CD4-positive, alpha-beta T cell treated with Interleukin-15 for 1 hour (primary cell): ENCODE results near the gene MLF2.
"Not testable (repeated sequence)": the region's sequence is repeated elsewhere in the genome, so short reads cannot be mapped to it uniquely, and the experiment has no call there.

Experiments used
- DNase-seq: peaks from one replicate; pipeline ENCODE4 v3.0.0-alpha.2; 2020

MLF2 gene

DNA sequence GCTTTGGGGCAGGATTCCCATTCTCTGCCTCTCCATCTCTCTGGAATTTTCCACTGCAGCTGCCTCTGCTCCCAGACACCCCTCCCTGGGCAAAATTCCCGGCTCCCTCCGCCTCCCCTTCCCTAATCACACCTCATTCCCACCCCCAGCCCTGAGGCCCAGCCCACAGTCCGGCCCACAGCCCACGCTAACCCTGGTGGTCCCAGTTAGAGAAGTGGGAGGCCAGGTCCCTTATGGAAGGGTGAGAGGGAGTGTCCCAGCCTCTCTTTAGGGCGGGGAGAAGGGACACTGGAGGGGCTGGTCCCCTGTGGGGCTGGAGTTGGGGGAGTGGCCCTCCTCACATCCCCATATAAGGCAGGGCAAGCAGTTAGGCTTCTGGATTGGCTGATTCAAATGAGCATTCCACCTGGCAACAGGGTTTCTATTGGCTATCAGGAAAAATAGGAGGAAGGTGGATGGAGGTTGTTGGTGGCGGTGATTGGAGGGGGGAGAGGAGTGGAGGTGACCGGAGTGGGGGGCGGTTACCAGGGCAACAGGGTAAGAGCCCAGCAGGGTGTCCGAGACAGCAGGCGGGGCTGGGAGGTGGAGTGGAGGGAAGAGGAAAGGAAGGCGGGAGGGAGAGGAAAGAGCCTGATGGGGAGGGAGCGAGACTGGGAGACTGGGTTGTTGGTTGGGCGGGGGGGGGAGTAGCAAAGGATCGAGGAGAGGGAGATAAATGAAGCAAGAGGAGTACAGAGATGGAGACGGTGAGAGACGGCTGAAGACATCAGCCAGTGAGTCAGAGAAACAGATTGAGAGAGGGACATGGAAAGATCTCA is 11.3 kb upstream of the MLF2 start:
- peak; percentile 78 for DNase-seq

DNA sequence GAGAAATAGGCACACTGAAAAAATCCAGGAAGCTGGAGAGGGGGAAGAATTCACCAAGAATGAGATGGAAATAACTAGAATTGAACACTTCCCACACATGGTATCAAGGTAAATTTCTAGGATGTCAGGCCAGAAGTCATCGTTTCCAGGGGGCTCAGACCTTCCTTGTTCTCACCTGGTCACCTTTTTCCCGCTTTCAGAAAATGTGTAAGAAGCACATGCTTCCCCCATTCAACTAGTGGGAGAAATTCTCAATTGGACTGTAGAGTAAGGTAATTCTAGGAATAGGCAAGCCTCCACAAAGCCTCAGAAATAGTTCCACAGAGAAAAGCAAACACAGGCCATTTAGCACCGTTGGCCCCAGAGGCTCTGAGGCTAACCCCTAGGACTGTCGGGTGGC is 10.4 kb upstream of the MLF2 start:
- no peak for DNase-seq

DNA sequence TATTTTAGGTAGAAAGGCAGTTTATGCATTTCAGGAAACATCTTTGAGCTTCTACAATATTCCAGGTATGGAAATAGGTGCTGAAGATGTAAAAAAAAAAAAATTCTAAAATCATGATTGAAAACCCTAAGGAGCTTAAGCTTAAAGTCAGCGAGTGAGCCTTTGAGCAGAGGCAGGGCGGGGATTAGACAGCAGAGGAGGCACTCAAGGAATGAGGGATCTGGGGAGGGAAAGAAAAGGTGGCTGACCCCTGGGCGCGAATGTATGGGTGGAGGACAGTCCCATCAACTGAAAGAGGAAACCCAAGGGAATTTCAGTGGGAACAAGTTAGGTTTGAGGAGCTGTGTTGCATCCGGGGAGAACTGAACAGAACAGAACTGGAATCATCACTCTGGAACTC is 6.8 kb upstream of the MLF2 start:
- DNase-seq, result no peak

DNA sequence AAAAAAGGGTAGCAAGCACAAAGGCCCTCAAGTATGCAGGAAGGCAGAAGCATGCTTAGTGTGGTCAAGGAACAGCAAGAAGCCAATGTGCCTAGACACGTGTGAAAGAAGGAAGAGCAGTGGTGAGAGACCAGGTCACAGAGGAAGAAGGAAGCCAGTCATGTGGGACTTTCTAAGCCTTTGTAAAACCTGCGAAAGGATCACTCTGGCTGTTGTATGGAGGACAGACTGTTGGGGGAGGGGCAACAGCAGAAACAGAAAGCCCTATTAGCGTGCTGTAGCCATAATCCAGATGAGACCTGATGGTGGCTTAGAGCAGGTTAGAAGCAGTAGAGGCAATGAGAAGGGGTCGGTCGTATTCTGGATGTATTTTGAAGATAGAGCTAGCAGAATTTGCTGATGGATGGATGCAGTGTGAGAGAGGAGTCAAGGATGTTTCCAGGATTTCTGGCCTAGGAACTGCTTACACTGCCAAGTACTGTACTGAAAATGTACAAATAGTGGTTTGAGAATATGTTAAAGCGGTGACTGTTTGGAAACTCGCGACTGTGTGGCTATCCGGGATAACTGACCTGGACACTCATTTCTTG is 5.7 kb upstream of the MLF2 start:
- DNase-seq, result no peak

DNA sequence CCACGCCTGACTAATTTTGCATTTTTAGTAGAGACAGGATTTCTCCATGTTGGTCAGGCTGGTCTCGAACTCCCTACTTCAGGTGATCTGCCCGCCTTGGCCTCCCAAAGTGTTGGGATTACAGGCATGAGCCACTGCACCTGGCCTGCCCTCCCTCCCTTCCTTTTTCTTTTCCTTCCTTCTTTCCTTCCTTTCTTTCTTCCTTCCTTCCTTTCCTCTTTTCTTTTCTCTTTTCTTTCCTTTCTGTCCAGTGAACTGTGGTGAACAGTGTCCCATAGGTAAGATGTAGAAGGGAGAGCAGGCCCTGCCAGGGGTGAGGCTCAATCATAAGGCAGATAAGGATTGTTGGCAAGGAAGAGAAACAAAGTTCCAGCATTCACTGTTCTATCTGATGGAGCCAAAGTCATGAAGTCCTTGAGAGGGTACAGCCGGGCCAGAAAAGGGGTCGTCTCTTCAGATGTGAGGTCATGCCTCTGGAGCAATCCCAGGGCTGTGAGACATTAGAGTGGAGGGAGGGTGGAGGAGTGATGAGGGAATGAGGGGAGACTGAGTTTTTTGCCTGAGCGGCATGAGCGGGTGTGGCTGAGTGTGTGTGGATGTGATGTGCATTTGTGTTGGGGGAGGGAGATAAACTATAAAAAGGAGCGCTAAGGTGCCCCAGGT is 4.2 kb upstream of the MLF2 start:
- no peak for DNase-seq

DNA sequence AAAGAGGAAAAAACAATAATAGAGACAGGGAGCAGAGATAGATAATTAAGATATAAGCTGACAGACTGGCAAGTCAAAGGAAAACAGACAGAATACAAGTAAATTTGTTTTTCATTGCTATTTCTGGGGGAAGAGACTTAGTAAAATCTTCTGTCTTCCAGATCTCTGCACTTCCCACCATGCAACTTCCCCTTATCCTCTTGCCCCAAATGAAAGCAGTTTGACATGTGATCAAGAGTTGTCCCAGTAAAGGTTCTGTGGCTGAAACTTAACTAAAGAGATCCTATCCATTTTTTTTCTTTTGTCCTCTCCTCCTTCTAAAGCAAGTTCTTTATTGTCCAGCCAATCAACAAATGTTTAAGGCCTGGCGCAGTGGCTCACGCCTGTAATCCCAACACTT is 1.5 kb upstream of the MLF2 start:
- no peak for DNase-seq

DNA sequence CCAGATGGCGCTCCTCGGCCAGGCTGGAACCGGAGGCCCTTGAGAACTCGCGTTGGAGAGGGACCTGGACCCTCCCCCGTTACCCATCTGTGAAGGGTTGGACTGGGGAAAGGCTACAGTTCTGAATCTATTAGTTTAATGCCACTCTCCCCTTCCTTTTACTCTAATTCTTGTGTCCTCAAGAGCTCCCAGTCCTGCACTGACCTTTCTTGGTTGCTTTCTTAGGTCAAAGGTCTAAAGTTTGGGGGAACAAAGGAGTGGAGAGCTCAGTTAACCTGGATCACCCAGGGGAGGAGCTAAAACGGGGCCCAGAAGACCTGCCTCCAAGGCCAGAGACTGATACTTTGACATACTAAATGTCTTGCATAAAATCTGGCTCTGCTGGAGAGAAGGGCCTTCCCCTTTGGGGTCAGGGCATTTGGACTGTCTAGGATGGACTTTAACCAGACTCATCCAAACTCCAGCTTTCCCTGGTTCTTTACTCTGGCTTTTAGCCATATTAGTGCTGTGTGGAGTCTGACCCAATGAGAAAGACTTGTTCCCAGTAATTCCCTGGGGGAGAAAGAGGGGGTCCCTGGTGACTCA is 923 bp upstream of the MLF2 start:
- no peak for DNase-seq

DNA sequence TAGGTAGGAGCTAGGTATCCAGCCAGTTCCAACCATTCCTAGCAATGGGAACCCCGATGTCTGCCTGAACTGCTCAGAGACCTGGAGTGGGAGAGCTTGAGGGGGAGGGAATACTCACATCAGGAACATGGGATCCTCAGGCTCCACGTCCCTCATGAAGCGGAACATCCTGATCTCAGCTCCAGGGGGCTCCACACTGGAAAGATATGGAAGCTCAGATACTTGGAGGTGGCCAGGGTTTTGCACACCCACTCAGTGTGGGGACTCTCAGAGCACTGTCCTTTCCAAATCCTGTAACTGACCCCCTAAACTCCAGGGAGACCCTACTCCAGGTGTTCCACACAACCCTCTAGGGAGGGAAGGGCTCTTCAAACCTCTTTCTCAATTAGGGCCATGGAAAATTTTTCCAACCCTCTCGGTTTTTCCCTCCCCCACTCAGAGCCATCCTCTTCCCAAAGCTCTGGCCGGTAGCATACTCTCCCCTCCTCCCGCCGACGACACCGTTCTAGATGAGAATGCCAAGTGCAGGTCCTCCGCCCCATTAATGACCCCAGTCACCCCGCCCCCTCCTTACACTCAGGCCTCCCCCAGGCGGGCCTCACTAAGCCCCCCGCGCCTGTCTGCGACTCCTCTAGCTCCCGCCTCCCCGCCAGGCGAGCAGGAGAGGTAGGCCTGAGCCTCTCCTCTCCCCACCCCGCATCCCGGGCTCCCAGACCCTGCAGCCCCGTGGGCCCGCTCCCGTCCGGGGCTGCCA is 597 bp downstream of the MLF2 start:
- no peak for DNase-seq

DNA sequence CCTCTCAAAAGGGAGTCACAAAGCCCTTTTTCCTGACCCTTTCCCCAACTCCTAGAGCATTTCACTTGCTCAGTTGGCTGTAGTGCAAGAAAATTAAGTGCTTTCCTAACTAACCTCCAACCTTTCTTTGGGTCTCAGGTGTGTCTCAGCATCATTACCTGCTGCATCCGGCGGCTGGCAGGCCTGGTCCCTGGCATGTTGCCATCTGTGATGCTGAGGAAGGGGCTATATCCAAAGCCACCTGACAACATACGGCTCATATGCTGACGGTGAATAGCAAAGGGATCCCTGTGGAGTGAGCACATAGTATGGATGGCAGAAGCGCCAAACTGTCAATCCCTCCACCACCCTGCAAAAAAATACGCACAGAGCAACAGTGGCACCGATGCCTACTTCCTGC is 1.2 kb downstream of the MLF2 start:
- no peak for DNase-seq

DNA sequence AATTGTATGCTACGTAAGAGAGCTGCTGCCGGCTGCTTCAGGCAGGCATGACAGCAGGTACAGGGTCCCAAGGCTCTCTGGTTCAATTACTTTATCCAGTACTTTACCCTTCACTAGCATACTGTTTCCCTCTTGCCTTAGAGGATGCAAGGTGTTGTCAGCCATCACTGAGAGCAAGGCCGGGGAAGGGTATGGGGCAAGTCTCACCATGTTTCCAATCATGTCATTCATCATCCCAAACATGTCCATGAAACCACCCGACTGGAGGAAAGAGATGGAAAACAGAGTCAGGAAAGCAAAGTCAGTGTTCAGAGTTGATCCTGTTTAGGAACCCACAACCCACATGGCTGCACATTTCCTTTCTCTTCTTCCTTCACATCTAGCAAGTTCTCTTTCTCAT is 2.4 kb downstream of the MLF2 start:
- DNase-seq, result no peak

DNA sequence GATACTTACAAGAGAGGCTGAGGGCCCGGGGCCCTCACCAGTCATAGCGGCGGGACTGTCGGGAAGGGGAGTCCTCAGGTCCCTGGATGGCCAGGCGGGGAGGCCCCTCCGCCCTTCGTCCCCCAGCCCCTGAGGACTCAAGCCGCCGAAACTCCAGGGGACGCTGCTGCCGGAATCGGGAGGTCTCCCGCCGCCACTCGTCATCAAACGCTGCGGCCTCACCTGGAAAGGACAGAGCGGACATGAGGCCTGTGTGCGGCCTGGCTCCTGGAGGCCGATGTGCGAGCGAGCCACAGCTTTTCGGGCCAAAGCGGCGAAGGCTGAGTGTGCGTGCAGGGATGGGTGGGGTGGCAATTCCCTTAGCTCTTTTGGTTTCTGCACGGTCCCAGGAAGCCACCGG is 4.2 kb downstream of the MLF2 start:
- DNase-seq, result no peak

DNA sequence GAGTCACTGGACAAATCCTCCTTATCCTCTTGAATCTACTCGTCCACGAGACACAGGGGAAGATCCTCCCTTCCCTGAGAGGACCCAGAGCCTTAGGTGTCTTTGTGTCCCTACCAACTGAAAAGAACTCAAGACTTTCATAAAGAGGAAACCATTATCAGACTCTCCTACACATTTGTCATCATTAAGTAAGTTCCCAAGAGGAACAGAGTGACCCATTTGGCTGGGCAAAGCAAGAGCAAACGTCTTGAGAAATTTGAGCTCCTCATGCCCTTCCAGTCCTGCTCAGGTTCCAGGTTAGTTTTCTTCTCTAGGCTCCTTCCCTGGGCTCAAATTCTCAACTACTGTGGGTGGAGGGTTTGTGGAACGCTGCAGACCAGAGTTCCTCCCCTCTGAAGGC is 5.7 kb downstream of the MLF2 start:
- no peak for DNase-seq

DNA sequence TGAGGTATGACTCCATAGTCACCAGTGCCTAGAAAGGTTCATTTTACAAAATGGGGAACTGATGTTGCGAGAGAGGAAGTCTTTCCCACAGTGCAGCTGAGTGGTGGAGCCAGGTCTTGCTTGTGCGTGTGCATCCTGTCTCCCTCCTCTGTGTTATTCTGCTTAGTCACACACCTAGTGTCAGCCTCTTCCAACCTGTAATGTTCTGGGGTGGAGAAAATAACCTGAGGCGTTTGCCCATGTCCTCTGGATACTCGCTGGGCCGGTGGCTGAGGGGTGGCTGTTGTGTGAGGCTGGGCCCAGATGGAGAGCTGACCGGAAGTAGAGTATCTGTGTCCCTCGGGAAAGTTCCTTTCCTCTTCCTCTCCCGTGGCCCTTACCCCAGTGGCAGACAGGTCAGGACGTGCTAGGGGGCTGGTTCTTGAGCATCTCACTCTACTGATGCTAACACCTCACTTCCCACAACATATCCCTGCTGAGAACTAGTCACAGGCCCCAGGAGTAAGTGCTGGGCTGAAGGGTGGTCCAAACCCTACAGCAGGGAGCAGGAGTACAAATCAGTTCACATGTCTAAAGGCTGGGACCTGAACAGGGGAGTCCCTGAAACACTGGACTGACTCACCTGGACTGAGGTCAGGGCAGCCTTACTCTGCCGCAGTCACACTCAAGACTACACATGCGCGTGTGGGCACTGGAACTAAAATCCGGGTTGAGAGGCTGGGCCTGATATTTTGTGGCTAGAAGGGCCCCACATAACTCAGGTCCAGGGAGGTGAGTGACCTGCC is 7.0 kb downstream of the MLF2 start:
- peak; percentile 67 for DNase-seq

DNA sequence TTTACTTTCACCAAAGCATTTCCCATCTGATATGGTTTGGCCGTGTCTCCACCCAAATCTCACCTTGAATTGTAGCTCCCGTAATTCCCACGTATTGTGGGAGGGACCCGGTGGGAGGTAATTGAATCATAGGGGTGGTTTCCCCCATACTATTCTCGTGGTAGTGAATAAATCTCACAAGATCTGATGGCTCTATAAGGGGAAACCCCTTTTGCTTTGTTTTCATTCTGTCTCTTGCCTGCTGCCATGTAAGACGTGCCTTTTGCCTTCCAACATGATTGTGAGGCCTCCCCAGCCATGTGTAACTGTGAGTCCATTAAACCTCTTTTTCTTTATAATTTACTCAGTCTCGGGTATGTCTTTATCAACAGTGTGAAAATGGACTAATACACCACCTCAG is 9.6 kb downstream of the MLF2 start:
- DNase-seq, result not testable (repeated sequence)

DNA sequence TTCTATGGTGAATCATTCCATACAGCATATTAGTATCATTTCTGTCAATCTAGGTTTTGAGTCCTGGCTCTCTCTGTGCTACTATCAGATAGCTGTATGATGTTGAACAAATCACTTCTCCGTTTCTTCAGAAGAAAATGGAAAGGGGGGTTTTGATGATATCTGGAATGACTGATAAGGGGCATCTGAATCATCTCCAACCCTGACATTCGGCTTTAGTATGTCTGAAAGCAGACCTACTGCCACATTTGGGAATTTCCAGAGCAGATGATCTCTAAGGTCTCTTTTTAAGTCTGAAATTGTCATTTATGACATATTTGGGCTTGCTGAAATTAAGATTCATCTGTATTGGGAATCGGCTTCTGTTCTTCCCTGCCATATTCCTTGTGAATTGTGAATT is 10.1 kb downstream of the MLF2 start:
- no peak for DNase-seq

DNA sequence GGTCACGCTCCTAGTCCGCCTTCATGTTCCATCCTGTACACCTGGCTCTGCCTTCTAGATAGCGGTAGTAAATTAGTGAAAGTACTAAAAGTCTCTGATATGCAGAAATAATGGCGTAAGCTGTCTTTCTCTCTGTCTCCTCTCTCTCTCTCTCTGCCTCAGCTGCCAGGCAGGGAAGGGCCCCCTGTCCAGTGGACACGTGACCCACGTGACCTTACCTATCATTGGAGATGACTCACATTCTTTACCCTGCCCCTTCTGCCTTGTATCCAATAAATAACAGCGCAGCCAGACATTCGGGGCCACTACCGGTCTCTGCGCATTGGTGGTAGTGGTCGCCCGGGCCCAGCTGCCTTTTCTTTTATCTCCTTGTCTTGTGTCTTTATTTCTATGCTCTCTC is 10.9 kb downstream of the MLF2 start:
- DNase-seq, result not testable (repeated sequence)

DNA sequence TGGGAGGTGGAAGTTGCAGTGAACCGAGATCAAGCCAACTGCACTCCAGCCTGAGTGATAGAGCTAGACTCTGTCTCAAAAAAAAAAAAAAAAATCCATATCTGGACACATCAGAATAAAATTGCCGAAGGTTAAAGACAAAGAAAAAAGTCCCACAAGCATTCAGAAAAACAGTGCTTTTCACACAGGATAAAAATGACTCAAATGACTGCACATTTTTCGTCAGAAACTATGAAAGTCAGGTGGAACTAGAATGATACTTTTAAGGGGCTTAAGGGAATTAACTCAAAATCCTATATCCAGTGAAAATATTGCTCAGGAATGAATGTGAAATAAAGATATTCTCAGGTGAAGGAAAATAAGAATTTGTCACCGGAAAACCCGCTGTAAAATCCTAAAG is 16.2 kb downstream of the MLF2 start:
- DNase-seq, result no peak

DNA sequence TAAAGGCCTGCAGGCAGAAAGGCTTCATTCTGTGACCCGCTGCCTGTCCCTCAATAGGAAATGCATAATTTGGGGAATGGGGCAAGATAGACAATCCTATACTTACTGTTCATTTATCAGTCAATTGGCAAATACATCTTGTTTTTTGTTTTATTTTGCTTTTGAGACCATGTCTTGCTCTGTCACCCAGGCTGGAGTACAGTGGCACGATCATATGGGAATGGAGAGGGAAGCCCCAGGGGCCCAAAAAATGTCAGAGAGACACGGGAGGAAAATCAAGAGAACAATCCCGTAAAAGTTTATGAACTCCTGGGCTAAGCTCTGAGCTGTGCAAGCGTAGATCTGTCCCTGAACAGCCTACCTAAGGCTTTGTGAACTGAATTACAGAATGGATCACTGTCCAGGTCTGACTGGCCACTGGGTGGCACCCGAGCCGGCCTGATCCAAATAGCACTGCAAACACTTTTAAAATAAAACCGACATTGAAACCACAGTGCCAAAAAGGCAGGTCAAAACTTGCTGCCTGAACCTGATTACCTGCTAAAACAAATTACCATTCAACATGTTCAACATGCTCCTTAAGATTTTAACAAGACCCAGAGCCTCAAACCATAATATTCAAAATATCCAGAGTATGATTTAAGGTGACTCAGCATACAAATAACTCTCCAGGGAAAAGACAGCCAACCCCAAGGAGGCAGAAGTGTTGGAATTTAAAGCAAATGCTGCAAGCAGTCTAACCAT is 17.3 kb downstream of the MLF2 start:
- DNase-seq, result peak; percentile 50

DNA sequence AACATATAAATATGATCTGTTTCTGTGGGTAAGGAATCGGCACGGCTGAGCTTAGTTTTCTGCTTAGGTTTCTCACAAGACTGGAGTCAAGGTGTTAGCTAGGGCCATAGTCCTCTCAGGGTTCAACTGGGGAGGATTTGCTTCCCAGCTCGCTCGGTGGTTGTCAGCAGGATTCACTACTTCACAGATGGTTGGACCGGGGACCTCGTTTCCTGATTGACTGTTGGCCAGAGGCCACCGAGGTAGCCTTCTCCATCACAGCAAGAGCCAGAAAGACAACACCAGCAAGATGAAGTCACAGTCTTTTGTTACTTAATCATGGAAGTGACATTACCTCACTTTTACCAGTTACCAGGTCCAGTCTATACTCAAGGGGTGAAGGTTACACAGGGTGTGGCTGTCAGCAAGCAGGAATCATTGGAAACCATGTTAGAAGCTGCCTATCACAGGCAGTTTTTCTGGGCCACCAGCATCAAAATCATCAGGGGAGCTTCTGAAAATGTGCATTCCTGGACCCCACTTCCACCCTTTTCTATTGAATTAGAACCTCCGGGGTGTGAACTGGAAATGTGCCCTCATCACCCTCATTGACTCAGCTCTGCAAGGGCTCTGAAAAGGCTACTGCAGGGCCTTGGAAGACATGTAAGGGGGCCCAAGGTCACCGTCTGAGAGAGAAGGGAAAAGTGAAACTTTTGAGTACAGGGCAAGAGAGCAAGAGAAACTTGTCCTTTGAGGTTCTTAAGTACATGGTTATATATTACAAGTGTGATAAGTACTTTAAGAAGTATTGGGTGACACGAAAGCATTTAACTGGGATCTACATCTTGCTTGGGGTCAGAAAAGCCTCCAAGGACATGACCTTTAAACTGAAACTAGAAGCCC is 18.2 kb downstream of the MLF2 start:
- DNase-seq, result no peak

DNA sequence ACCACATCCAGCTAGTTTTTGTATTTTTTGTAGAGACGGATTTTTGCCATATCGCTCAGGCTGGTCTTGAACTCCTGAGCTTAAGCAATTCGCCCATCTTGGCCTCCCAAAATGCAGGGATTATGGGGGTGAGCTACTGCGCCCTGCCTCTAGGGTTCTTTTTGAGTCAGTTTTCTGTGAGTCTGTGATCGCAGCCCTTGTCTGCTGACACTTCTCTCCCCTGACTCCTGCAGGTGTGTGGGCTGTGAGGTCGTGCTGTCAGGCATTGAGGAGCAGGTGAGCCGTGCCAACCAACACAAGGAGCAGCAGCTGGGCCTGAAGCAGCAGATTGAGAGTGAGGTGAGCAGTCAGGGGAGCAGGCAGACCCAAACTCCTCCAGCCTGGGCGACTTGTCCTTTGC is 22.8 kb downstream of the MLF2 start:
- no peak for DNase-seq

DNA sequence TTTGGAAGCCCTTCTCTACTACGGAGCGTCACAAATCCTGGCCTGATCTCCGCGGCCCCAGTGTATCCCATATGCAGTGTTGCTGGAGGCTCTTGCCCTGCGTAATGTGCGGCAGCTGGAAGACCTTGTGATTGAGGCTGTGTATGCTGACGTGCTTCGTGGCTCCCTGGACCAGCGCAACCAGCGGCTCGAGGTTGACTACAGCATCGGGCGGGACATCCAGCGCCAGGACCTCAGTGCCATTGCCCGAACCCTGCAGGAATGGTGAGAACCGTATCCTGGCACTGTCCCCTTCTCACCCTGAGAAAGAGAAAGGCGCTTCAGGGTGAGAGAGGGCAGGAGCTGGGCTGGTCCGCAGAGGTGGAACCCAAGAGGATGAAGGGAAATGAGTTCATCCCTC is 23.8 kb downstream of the MLF2 start:
- no peak for DNase-seq
